GM18519 (cell line): ENCODE measurements around the gene FGD2.
"Not testable (repeated sequence)": the region's sequence is repeated elsewhere in the genome, so short reads cannot be mapped to it uniquely, and the experiment has no call there.

ENCODE experiments used
- ATAC-seq: cut with Tn5 transposase; IDR thresholded peaks from one replicate; pipeline ENCODE4 v1.9.1; 2021; ENCODE audit warnings: mild to moderate bottlenecking, moderate library complexity; ENCODE audit not compliant: unreplicated experiment, low FRiP score

FGD2 gene

DNA sequence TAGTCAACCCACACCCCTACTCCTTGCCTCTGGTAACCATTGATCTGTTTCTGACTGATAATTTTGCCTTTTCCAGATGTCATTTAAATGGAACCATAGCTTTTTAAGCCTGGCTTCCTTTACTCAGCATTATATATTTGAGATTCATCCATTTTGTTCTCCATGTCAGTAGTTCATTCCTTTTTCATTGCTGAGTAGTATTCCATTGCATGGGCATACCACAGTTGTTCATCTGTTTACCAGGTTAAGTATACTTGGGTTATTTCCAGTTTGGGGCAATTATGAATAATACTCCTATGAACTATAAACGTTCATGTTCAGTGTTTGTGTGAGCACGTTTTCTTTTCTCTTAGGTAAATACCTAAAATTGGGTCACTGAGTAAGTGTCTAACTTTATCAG lies 25.1 kb downstream of the FGD2 start:
- ATAC-seq = no peak

DNA sequence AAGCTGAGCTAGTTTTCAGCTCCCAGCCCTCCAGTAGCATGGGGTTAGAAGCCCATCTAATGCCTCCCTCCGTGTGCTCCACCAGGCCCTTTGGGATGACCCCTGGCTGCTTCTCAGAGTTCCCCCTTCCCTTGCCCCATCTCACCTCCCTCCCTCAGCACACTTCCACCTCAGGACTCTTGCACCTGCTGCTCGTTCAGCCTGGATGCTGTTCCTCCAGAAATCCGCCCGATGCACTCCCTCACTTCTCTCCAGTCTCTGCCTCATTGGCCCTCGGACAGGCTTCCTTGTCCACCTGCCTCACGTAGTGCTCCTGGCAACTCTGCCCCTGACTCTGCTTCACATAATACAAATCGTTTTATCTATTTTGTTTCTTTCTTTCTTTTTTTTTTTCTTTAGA lies 26.8 kb downstream of the FGD2 start:
- ATAC-seq = no peak

DNA sequence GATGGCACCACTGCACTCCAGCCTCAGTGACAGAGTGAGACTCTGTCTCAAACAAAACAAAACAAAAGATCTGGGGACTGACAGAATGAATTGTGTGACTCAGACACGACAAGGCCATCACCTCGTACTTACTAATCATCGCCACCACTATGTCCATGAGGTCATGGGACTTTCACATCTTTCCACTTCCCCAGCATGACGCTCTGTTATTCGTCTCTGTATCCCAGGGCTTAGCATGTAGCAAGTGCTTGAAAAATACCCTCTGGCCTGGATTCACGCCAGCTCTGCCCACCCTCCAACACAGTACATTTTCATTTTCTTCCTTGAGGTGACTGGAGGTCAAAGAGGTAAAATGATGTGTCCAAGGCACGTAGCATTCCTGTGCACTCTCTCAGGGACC lies 27.8 kb downstream of the FGD2 start:
- ATAC-seq = no peak

DNA sequence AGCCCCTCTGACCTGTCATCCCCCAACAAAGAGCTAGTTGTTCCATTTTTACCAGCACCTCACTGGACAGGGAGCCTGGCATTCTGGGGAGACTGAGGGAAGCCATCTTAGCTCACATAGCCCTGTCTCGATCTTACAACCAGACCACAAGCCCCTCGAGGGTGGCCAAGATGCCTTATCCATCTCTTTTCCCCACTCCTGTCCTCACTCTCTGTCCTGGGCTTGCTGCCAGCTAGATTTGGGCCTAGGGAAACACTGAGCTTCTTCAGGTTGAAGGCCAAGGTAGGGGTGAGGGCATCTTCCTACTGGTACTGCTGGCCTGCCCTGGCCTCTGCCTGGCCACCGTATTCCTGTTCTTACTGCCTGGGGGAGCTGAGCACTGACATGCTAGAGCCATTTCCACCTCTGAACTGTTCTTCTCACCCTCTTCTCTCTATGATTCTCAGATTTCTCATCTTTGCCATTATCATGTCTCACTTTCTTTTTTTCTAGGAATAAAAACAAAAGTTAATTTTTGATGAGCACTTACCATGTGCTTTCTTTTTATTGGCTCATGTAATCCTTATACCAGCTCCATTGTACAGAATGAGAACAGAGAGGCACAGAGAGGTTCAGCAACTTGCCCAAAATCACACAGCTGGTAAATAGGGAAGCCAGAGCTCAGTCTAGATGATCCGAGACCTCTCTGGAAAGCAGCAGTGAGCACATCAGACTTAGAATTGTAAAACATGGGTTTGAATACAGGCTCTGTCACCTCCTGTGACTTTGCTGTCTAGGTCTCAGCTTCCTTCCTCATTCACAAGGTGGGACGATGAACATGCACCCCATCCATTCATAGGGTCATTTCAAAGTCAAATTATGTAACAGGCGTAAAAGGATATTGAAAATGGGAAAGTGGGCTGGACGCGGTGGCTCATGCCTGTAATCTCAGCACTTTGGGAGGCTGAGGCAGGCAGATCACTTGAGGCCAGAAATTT lies 28.7 kb downstream of the FGD2 start:
- no peak for ATAC-seq

DNA sequence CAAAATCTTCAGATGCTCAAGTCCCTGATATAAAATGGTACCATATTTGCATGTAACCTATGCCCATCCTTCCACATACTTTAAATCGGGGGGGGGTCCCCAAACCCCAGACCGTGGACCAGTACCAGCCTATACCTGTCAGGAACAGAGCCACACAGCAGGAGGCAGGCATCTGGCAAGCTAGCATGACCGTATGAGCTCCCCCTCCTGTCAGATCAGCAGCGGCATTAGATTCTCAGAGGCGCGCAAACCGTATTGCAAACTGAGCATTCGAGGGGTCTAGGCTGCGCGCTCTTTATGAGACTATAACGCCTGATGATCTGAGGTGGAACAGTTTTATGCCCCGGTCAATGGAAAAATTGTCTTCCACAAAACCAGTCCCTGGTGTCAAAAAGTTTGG lies 30.7 kb downstream of the FGD2 start:
- ATAC-seq = no peak

DNA sequence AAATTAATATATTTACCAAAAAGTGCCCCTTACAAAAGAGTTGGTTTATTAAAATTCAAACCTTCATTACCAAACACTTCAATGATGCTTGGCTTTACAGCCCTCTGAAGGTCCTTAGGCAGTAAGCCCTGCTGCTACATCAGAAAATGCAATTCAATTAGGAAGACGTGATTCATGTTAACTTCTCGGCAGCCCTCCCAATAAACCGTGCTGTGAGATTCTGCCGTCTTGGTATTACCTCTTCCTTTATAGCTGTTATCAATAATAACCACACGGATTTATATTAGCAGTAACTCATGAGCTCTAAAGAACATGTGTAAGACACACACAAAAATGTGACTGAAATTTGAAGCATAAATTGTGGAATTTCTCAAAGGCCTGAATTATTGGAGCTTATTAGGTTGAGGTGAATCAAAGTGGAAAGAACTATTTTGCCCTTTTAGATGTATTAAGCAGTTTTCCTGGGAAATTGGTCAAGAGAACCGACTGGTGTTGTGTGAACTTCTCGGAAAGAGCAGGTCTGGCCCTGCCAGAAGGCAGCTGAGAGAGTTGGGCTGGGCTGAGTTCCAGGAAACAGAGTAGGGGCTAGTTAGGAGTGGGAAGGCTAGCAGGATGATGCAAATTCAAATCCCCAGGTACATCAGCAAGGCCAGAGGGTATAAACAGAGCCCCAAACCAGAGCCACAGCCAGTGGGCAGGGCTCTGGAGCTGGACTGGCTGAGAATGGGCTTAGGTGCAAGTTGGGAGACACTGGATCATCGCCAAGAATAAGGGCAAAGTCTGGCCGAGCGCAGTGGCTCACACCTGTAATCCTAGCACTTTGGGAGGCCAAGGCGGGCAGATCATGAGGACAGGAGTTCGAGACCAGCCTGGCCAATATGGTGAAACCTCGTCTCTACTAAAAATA lies 33.1 kb downstream of the FGD2 start:
- no peak for ATAC-seq

DNA sequence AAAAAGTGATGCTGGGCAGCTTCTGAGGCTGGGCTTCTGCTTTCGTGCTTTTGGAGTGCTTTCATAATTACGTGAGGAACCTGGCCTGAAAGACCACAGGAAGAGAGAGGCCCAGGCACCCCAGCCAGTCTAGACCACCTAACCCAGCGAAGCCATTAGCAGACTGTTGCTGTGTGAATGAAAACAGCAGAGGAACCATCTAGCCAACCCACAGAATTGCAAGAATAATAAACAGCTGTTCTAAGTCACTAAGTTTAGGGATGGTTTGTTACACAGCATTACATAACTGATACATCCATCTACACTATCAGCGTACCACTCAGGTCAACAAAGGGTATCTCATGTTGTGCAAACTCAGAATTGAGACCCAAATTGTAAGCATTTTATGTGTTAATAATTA lies 34.5 kb downstream of the FGD2 start:
- no peak for ATAC-seq

DNA sequence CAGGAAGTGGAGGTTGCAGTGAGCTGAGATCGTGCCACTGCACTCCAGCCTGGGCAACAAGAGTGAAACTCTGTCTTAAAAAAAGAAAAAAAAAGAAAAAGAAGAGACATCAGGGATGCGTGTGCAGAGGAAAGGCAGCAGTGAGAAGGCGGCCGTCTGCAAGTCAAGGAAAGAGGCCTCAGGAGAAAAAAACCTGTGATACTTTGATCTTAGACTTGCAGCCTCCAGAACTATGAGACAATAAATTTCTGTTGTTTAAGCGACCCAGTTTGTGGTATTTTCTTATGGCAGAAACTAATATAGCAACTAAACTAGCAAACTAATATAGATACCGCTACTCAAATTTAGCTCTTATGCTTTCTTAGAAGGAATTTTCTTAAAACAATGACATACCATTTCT lies 36.1 kb downstream of the FGD2 start:
- no peak for ATAC-seq

DNA sequence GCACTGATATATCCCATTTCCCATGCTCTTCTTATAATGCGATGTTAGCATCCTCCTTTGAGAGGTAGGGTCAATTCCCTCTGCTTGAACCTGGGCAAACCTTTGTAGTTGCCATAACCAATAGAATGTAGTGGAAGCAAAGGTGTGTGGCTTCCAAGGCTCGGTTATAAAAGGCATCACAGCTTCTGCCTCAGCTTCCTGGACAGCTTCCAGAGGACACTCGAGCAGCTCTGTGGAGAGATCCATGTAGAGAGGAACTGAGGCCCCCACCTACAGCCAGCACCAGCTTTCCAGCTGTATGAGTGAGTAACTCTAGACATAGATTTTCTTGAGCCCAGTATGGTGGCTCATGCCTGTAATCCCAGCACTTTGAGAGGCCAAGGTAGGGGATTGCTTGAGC lies 36.7 kb downstream of the FGD2 start:
- no peak for ATAC-seq

DNA sequence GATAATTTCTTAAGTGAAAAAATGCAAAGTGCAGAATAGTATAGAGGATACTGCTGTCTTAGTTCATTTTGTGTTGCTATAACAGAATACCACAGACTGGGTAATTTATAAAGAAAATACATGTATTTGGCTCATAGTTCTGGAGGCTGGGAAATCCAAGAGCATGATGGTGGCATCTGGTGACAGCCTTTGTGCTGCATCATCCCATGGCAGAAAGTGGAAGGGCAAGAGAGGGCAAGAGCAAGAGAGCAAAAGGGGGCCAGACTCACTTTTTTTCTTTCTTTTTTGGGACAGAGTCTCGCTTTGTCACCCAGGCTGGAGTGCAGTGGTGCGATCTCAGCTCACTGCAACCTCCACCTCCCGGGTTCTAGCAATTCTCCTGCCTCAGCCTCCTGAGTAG lies 37.6 kb downstream of the FGD2 start:
- not testable (repeated sequence) for ATAC-seq

DNA sequence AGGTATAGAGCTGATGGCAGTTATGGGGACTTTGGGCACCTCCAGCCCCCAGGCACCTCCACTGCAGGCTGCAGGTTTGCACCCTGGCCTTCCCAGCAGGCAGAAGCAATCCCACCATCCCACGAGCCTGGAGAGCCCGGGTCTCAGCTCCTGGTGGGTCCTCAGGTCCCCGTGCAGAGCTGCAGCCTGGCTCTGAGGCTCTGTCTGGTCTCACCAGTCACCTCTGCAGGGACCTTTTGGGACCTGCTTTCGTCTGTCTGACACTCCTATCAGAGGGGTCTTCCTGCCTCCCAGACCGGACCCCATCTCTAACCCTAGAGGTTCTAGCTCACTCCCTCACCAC lies 41.9 kb downstream of the FGD2 start:
- ATAC-seq = no peak

DNA sequence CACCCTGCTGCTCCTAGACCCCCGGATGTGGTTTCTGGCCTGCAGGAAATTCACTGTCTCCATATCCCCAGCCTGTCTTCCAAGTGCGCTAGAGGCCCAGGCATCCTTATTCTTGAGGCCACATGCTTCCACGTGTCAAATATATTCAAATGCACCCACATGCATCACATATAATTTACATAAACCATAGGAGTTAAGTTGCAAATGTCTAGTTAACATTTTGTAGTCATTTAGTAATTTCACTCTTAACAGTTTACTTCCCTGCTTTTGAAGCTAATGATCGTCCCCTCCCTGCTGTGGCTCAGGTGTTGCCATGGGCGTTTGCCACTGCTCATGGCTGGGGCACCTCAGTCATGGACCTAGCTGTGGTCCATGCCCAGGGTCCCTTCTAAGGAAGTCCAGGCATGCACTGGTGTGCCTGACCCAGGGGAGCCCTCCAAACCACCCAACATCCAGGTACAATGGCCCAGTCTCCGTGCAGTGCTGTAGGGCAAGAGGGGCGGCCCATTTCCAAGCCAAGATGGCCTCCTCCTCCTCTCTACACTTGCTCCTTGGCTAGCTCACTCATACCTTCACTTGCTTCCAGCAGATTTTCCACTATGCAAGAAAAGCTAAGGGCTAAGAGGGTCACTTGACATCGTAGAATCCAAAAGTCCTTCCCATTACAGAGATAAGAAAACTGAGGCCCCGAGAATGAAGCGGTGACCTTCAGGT lies 42.4 kb downstream of the FGD2 start:
- ATAC-seq = no peak

DNA sequence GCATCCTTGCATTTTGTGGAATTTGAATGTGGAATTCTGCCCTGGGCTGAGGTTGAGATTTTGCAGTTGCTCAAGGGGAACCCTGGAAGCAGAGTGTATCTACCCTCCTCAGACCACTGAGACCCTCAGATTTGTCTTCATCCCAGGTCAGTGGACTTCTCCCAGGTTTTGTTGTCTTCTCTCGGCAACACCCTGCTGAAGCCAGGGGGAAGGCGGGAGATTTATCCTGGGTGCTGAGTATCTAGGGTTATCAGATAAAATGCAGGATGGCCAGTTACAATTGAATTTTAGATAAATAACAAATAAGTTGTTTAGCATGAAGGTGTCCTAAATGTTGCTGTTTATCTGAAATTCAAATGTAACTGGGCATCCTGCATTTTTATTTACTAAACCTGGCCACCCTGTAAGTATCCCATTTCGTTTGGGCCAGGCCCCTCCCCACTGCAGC lies 43.0 kb downstream of the FGD2 start:
- no peak for ATAC-seq

DNA sequence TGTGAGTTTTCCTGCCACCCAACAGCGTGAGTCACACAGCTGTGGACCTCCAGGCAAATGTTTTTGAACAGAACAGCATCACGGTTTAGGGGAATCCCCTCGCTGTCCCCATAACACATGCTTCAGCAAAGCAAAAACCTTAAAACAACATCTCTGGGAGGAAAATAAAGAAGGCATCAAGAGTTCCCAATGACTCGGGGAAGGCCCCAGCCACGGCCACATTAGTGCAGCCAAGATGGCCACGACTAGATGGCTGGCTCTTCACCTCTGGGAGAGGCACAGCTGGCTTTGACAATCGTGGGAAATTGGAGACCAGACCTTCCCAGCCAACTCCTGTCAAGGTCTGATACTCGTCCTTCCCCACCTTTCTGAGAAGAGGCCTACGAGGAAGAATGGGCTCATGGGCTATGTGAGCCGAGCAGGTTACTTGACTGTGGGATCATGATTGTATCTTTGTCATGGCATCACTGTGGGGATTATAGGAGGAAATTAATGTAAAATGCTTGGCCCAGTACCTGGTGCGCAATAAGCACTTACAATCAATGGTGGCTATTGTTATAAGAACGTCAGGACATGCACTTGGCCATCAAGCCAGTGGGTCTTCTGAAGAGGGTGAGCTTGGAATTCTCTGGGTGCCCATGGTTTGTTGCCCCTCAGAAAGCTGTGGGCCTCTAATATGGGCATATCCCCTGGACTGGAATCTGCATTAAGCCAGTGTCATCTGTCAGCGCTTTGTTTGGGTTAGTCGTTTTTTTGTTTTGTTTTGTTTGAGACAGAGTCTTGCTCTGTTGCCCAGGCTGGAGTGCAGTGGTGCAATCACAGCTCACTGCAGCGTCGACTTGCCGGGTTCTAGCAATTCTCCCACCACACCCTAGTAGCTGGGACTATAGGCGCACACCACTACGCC lies 43.6 kb downstream of the FGD2 start:
- ATAC-seq = no peak

DNA sequence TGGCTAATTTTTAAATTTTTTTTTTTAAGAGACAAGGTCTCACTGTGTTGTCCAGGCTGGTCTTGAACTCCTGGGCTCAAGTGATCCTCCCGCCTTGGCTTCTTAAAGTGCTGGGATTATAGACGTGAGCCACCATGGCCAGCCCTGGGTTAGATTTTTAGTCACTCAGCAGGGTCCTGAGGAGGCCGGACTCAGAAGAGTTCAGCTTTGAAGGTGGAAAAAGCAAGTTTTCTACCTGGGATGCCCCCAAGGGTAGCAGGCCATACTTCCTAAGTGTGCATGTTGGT lies 44.2 kb downstream of the FGD2 start:
- no peak for ATAC-seq

DNA sequence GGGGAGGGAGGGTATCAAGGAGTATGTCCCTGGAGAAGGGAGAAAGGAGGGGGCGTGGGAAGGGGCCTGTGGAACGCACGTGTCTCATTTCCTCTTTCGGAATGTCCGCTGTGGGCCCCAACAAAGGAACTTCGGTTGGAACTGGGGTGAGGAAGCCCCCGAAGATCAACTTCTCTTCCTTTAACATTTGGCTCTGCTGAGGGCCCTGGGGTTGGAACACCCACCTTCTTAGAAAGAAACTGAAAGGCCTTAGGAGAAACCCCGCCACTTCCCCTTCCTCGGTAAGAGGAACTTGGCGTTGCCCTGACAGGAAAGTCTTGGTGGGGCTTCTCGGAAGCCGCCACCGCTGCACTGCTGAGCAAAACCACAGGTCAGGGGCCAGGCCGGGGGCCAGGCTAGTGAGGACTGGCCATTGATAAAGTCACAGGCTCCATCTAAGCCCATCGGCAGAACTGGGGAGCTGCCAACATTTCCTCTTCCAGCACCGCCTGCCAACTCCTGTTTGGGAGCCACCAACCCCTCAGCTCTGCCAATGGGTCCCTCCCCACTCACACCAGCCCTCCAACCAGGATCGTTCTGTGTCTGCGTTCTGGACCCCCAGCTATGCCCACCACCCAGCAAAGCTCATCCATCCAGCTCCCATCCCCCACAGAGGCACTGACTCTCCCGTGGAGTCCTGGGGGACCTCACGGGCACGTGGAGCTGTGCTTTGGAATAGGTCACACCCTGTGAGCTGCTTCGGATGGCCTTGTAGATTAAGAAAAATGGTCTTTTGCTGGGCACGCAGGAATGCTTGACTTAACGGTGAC lies 44.8 kb downstream of the FGD2 start:
- ATAC-seq = no peak

DNA sequence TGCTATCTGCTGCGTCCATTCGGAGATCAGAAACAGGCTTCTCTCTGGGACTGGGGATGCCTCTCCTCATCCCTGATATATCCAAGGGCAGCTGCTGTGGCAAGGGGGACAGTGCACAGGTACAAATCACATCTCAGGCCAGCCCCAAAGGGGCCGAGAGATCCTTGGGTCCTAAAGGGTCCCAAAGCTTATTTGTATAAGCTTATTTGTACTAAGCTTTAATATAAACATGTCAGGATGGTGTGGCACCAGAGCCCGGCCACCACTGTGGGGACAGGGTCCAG lies 45.3 kb downstream of the FGD2 start:
- ATAC-seq = no peak

DNA sequence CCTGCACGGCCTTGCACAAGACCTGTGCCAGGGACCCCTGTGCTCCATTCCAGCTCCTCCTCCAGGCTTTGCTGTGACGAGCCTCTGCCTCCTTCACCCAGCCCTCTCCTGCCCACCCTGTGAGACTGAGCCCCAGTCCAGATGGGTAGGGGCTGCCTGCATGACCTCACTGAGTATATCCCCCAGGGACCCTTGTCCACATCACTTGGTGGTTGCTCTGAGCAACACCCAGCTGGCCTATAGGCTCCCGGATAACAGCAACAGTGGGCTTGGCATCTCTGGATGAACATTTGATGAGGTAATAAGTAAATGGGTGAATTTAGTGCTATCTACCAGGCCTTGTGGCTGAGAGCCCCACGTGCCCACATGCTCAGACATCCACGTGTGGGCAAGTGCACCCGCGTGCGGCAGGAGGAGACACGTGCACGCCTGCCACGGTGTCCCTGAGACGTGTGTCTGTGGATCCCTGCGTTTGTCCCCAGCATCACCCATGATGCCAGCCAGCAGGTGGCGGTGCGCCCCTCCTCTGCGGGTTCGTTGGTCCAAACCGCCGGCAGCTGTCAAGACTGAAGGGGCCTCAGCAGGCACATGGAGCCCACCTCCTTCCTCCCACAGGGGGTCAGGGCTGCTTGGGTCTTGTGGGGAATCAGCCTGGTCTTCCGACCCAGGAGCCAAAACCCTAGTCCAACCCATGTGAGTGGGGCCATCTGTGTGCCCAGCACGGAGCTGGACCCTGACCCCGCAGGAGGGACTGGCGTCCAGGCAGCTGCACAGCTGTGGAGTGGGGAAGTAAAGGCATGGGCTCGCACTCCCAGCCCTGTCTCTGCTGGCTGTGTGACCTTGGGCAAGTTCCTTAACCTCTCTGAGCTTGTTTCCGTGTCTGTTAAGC lies 45.9 kb downstream of the FGD2 start:
- ATAC-seq = no peak
